HG03060 (cell line): ENCODE results near the gene CAMK1G.

Experiments used
- ATAC-seq: cut with Tn5 transposase; IDR thresholded peaks from one replicate; pipeline ENCODE4 v1.9.1; 2021; ENCODE audit warnings: low read depth, moderate number of reproducible peaks; ENCODE audit not compliant: unreplicated experiment

CAMK1G gene

DNA sequence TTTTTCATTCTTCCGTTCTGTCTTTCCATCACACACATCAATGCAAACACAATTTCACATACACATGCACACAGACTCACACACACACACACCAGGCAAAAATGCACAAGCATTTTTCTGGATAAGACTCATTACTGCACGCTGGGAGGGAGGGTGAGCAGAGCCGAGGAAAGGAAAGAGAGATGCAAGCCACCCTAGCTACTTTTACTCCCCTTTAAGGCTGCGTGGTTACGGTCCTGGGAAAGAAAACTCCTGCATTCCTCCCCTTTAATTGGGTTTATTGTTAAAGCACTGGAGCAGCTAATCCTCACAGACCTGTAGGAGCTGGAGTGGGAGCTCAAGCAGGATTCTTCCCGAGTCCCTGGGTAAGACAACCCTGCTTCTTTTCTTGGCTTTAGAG lies at the start of gene CAMK1G:
CAMK1G (plus strand) TSS at position 307 of the 400 bp plus-strand sequence. CDS start 11,270 bp downstream, outside the sequence.
- ATAC-seq: no peak

DNA sequence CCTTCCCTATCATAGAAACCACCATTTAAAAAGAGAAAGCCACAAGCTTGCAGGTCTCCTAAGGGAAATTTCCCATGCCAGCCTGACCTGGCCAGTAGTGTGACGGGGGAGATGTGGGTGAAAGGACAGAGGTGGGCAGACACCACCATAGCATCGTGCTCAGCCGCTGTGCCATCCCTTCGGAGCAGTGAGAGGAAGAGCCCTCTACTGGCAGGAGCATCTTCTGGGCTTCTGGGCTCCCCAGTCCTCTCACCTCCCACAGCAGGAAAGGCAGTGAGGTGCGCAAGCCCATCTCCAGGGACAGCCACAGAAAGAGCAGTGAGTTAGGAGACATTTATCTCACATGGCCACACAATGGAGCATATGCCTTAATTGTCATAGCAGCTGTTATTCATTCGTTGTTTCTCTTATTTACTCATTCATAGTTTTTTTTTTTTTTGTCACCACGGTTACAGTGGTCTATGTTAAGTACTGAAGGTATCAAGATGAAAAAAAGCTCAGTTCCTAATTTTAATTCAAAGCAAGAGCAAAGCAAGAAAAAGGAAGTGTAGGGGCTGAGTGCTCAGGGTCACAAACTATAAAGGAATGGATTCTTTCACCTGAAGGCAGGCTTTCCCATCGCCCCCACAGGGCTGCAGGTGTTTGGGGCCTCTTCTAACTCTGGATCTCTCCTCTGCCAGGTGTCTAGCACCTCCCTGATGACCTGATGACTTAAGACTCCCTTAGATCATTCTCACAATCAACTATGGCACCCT lies 48.8 kb upstream of the CAMK1G start:
- ATAC-seq: no peak

DNA sequence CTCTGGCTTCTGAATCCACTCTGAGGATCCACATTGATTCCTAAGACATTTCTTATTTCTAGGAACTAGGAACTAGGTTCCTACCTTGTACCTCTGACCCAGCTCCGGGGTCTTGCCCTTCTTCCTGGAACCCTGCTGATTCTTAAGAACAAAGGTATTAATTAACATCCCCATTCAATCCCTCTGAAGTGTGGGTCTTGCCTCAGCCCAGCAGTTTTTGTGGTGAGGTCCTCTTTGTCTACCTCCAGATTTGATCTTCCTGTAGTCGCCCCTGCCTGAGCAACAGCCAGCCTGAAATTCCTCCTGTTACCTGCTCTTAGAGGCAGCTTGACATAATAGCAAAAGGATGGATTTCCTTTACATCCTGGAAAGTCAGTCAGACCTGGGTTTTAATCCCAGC lies 46.7 kb upstream of the CAMK1G start:
- ATAC-seq: no peak

DNA sequence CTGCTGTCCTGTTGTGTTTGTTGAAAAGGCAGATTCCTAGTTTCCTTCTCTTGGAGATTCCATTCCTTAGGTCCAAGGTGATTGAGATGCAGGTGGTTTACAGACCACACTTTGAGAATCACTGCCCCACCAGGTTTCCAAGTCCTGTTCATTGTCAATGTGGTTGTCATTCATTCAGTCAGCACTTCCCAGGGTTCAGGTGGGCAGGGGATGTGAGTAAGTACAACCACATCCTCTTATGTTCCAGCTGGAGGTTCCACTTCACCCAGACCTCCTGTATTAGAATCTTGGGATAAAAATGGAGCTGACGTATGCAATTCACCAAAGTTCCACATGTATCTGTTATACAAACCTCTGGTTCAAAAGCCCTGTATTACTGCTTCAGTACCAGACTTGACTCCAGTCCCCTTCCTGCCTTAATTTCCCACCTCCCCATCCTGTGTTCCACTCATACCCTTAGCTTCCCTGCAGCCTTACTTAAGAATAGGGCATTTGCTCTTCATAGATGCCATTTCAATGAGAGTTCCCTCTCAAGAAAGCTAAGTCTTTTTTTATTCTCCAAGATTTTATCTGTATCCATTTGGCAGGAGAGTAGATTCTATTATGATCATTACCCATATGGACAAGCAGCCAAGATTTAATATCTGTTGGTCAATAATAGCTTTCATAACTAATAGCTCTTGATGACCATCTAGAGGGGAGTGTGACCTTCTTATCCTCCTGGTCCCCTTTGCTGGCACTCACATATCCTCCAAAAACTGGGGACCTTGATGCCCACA lies 46.0 kb upstream of the CAMK1G start:
- ATAC-seq: no peak

DNA sequence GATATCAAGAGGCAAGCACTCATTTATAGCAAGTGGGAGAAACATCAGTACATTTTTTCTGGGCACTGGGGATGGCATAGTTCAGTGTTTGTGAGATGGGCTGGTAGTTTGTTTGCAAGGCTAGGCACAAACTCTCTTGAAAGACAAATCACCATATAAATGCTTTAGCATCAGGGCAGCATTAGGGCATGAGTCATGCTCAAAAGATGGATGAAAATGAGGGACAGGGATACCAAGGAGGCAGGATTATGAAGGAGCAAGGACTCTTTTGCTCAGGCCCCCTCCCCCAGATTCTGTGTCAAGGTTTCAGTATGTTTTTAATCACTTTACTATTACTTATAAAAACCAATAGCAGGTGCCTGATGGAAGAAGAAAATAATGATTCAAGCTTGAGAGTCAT lies 43.9 kb upstream of the CAMK1G start:
- ATAC-seq: no peak

DNA sequence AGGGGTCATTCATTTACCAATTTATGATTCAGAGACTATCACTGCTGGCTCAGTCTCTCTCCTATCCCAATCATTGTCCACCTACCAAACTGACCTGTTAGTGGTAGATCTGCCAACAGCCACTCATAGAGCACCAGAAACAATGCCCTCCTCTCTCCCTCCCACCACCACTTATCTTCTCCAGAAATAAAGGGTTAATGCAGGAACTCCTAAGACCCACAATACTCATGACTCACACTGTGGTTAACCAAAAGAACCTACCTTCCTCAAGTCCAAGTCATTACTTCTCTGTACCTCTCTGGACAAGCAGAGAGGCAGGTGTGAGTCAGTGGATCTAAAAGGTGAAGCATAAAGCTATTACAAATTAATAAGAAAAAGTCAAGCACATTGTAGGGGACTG lies 40.9 kb upstream of the CAMK1G start:
- ATAC-seq: no peak

DNA sequence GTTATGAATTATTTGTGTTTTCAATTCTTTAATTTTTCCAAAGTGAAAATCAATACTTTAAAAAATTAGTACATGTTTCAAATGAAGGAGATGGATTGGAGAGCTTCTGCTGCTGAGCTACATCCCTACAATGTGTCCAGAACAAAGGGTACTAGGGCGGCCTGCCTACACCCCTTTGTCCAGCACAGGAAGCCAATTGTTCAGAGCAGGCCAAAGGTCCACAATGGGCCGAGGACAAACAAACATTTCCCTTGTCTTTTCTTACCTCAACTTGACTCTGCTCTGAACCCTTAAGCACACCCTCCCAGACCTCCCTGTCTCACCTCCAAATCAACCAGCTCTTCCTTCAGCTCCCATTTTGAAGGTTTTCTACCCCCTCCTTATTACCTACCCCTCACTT lies 39.4 kb upstream of the CAMK1G start:
- ATAC-seq: no peak

DNA sequence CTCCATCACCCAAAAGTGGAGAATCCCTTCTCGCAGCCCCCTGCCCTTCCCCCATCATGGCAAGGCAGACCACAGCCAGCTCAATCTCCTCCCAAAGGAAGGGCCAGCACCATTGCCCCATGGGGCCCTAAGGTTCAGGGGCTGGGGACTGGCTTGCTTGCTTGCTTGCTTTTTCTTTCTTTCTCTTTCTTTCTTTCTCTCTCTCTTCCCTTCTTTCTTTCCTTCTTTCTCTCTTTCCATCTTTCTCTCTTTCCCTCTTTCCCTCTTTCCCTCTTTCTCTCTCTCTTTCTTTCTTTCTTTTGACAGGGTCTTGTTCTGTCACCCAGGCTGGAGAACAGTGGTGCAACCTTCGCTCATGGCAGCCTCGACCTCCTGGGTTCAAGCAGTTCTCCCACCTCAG lies 38.1 kb upstream of the CAMK1G start:
- no peak for ATAC-seq

DNA sequence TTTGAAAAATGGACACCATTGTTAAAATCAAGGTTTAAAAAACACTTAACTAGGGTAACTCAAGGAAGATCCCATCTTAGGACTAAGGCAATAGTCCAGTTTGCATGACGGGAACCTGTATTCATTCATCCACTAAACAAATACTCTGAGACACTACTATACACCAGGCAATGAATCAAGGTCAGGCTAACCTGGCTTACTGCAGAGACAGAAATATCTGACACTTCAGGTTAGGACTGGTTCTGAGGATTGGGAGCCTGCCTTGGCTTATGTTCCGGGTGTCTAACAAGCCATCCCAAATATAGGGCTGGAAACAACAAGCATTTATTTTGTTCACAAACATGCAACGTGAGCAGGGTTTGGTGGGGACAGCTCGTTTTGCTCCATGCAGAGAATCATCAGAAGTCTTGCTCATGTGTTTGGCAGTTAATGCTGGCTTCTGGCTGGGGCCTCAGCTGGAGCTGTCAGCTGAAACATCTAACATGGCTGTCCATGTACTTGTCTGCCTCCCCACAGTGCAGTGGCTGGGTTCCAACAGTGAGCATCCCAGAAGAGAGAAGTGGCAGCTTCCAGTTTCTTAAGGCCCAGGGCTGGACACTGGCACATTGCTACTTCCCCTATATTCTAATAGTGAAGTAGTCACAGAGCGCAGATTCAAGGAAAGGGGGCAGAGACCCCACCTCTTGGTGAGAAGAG lies 37.0 kb upstream of the CAMK1G start:
- no peak for ATAC-seq

DNA sequence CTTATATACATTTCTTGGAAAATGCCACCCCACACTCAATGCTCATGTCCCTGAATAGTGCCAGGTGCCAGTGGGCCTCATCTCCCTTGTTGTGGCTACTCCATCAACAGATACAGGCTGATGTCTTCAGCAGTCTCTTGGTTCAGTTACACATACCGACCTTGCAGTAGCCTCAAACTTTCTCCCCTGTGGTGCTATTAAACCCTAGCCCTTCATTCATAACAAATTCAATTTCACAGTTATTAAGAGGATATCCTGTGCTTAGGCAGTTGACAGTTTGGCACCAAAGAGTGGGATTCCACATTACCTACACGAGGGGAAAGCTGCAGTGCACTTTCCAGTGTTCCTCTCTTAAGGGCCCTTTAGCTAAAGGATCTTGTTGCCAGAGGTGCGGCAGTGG lies 35.9 kb upstream of the CAMK1G start:
- no peak for ATAC-seq

DNA sequence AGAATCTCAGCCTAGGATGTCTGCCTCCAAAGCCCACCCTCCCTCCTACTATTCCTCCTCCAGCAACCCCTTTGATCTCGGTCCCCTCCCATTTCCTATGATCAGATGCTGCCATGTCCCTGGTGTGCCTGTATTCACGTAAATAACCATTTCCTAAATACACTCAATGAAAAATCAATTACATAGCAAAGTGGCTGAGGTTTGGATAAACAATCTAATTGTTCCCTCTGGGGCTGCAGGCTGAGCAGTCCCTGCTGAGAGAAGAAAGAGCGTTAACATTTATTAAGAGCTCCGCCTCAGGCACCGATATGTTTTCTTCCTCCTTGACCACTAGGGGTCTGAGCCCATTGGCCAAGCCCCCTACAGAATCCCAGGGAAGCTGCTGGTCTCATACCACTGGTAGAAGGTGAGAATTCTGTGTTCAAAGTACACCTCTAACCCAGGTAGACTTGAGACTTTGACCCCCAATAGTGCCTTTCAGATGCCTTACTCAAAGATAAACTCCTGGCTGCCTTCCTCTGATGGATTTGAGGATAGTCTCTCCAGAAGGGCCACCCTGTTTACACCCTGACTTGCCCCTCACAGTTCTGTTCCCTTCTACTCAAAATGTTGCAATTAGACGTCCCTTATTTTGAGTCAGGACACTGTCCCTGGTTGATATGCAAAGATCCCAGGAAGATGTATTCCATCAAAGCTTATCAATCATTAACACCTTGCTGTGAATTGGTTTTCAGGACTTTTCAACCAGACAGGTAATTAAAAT lies 33.9 kb upstream of the CAMK1G start:
- no peak for ATAC-seq

DNA sequence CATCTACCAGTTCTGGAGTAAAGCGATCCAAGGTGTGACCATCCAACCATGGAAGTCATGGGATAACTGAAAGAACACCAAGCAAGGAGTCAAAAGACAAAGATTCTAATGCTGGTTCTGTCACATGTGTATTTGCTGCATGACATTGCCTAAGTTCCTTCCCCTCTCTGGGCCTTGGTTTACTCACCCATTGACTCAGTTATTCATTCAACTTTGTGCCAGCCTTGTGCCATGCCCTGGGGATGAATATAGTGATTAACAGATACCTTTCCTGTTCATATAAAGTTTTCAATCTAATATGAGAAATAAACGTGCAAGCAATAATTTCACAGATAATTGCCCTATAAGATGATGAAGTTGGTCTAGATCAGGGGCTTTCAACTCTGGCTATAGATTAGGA lies 33.0 kb upstream of the CAMK1G start:
- ATAC-seq: no peak

DNA sequence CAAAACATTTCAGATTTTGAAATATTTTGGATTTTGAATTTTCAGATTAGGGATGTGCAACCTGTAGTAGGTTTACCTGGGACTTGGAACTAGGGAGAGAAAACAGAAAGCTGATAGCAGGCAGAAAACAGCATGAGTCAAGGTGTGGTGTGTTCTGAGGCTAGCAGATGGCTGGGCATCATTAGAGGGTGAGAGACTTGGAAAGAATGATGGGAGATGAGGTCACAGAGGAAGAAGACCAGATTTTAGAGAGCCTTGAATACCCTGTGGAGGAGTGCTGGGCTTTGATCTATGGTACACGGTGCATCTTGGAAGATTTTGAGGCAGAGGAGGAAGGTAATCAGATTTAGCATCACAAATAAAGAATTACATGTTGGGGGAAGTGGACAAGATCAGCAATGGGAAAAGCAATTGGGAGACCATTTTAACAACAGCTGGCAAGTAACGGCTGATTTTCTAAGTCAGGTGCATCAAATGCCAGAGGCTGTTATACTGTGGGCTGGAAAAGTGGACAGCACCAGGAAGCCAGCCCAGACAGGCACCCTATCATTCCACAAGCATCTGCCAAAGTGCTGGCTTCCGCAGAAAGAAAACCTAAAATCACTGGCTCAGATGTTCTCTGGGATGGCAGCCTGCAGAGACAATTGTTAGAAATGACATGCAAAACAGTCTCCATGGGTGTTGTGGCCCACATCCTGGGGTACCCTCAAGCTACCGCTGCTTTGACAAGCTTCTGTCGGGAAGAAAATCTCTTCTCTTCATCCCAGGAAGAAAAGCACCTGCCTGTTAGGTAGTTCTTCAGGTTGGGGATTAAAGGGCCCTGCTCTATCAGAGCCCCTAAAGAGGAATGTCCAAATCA lies 30.9 kb upstream of the CAMK1G start:
- no peak for ATAC-seq

DNA sequence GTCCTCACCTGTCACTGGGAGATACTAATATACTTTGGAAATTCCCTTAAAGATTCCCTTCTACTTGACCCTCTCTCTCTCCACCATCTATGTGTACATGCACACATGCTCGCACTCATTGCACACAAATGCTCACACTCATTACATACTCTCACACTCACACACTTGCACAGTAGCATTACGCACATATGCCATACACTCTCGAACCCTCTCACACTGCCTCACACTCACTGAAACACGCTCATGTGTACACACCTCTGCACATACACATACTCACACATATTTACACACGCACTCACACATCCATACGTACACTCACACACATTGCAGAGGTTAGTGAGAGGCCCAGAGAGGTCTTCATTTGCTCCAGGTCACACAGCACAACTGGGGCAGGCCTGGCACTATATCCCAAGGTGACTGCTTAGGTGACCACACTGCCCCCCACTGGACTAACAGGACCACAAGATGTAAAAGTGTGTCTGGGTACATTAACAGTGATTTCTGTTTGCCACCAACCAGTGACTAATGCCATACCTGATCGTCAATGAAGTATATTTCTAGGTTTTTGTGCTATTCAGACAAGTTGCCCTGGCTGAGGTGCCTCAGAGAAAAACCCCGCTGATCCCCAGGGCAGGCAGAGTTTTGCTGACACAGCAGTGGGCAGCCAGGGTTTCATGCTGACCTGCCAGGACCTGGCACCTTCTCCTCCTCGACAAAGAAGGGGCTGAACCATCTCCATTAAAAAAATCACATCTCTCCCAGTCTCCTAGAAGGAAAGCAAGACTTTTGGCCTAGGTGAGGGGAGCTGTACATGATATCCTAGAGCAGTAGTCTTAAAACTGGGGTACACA lies 28.5 kb upstream of the CAMK1G start:
- ATAC-seq: no peak

DNA sequence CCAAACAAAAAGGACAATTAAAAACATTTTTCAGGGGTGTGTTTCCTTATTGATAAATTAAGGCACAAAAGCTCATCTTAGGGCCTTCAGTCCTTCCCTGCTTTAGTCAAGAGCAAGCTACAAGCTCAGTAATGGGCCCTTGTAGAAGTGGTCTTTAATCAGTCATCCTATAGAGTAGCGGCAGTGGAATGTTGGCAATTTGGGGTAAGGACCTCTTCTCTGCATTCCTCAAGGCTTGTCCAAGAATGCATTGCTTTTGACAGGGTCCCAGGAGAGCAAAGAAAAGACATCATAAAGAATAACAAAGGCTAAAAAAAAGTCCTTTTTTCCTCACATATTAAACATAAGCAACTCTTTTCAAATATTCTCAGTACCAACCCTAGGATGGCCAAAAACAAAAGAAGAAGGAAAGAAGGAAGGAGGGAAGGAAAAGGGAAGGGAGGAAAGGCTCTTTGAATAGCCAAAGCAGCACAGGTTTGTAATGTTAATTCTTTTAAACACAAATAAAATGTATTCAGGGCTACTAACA lies 27.3 kb upstream of the CAMK1G start:
- ATAC-seq: no peak

DNA sequence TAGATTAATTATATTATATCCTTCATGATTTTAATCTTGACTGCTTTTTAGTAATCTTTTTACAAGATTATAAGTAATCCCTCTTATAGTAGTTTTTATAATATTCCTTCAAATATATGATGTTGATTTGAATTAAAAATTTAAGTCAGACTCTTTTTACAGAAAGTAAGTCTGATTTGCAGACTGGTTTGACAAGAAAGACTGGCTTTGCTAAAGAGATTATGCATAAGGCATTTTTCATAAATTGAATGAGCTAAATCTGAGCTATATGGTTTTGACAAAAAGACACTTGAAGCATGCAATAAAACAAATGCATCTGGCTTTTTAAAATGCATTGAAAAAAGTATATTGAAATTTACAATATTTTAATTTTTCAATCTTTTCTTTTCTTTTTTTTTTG lies 26.3 kb upstream of the CAMK1G start:
- ATAC-seq: no peak

DNA sequence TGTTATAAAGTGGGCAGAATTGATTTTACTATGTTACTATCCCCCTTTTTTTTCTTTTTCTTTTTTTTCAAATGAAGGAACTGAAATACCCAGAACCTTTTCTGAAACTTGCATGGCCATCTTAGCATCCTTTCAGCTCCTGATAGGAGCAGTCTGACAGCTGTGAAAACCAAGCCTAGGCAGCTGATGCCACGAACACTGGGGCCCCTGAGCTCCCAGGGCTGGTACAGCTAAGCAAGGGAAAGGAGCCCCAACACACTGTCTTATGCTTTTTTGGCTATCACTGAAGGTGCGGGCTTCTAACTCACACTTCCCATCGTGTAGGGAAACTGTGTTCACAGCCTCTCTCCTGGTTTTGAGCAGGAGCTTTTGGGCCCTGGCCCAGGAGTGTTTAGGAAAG lies 23.0 kb upstream of the CAMK1G start:
- no peak for ATAC-seq

DNA sequence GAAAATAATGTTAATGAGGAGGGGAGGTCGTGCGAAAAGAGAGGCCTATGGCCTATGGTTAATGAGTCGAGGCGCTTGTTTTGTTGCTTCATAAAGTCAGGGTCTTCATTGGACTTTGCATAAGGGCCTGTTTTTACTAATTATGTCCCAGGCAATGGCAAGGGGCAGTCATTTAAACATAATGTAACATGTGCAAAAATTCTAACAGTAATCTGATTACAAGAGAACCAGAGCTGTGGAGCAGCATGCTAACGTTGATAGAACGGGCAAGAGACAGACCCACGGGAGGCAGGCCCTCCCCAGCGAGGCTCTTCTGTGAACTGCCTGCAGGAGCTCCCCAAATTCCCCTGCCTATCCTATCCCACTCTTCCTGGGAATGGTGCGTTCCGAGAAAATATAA lies 22.6 kb upstream of the CAMK1G start:
- ATAC-seq: no peak

DNA sequence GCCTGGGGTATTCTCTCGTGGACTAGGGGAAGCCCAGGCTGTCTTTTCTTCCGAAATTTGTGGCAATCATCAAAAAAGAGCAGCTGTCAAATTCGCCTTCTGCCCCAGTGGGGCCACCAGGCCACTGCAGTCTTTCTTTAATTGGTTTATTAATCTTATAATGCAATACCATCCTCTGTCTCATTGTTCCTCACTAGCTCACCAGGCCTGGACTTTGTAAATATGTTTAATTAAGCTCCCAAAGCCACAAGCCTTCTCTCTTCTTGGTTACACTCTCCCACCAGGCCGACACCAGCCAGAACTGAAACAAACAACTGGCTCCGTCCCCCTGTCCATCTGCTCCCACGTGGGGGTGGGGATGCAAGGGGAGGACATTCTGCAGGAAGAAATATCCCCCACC lies 22.0 kb upstream of the CAMK1G start:
- ATAC-seq: no peak
